Measurements from ENCODE around the gene CCND1. TPM values are rescaled to one million over a fixed set of nuclear protein-coding genes. Genes with fewer than 3 reads are reported as not detected.

CCND1 gene
- total RNA-seq, 6 experiments from 2014 or later, result 67.0 to 283 (median 94.1) TPM

GRCh38 chr11:69637941-69638871 is 2.8 kb upstream of the CCND1 start:
- ATAC-seq (peak in 2 of 4 donors; percentile 8), DNase-seq (peak in 2 of 3 donors; percentile 67 to 70)
- Histone ChIP-seq H3K9me3 (no peaks in the 10 kb centered on the region), H3K36me3 (no peaks in the 10 kb centered on the region), H3K4me3 (peak overlapping the region; percentile 42 to 49 (median 48)), H3K27me3 (no peaks in the 10 kb centered on the region), H3K4me1 (peaks cover 0 to 51% (median 13%) of the 10 kb centered on the region in 4 donors), H3K27ac (peak overlapping the region in 1 of 3 donors; percentile 22)
- intact Hi-C loops (cut with DNase I), result loop anchor here in 1 of 2 donors (5.0 kb wide), 1 partner anchor 341 kb away; no protein-coding TSS in a partner anchor
- 2% methylated on average over 41 of the region's 78 CpGs for WGBS (ENCODE audit: insufficient coverage, low coverage, low lambda C conversion rate, missing lambda C conversion rate)
- TF ChIP-seq POLR2A (IDR thresholded peaks at IDR 0.05) (peak; percentile 33), CTCF (IDR thresholded peaks at IDR 0.05) (no peak)

DNA sequence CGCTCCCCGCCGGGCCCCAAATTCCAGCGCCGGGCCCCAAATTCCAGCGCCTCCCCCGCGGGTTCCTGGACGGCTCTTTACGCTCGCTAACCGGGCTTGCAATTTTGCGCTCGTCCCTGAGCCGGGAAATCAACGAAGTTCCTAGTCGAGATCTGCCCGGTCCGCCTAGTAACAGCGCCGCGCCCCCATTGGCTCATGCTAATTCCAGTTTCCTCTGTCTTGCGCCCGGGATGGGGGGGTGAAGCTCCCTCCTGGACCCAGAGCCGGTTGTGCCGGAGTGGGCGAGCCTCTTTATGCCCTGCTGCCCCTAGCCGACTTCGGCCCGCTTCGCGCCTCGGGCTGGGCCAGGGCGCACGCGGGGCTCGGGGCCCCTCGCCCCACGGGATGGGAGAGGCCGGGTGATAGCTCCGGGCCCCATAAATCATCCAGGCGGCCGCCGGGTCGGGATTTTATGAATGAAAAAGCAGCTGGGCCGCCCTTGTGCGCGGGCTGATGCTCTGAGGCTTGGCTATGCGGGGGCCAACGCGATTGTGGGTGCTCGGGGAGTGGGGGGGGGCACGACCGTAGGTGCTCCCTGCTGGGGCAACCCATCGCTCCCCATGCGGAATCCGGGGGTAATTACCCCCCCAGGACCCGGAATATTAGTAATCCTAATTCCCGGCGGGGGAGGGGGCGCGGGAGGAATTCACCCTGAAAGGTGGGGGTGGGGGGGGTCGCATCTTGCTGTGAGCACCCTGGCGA is 1.8 kb upstream of the CCND1 start:
- Histone ChIP-seq H3K27me3 (no peaks in the 10 kb centered on the region), H3K4me1 (peaks cover 0 to 59% (median 17%) of the 10 kb centered on the region in 4 donors), H3K4me3 (peak overlapping the region; percentile 42 to 49 (median 48)), H3K36me3 (no peaks in the 10 kb centered on the region), H3K9me3 (no peaks in the 10 kb centered on the region), H3K27ac (peak overlapping the region in 2 of 3 donors; percentile 22 to 34)
- WGBS (ENCODE audit: insufficient coverage, low coverage, low lambda C conversion rate, missing lambda C conversion rate), result under 1% methylated on average over 17 of the region's 64 CpGs
- intact Hi-C loops (cut with DNase I), result loop anchor here in 1 of 2 donors (5.0 kb wide), 1 partner anchor 342 kb away; no protein-coding TSS in a partner anchor
- DNase-seq (peak; percentile 93 to 96 (median 95)), ATAC-seq (peak; percentile 61 to 71 (median 65))
- TF ChIP-seq CTCF (IDR thresholded peaks at IDR 0.05) (no peak), POLR2A (IDR thresholded peaks at IDR 0.05) (peak; percentile 82)

- no peaks in the 10 kb centered on the region for H3K9me3 ChIP-seq
- H3K27me3 ChIP-seq, result no peaks in the 10 kb centered on the region
- TF ChIP-seq CTCF (IDR thresholded peaks at IDR 0.05) (no peak), POLR2A (IDR thresholded peaks at IDR 0.05) (no peak)
- H3K4me3 ChIP-seq, result peak overlapping the region; percentile 73 to 94 (median 75)
- peaks cover 0 to 64% (median 20%) of the 10 kb centered on the region in 4 donors for H3K4me1 ChIP-seq
- intact Hi-C loops (cut with DNase I), result loop anchor here in 1 of 2 donors (5.0 kb wide), 1 partner anchor 343 kb away; no protein-coding TSS in a partner anchor
- ATAC-seq (no peak), DNase-seq (no peak)
- H3K27ac ChIP-seq, result peak overlapping the region in 2 of 3 donors; percentile 22 to 34
- H3K36me3 ChIP-seq, result peaks cover 0 to 5% (median 1%) of the 10 kb centered on the region in 4 donors
- 3% methylated on average over 9 of the region's 9 CpGs for WGBS (ENCODE audit: insufficient coverage, low coverage, low lambda C conversion rate, missing lambda C conversion rate)
Measured at GRCh38 chr11:69639831-69640230, 1.1 kb upstream of the CCND1 start.

- ATAC-seq (no peak), DNase-seq (peak in 2 of 3 donors; percentile 55 to 66)
- peak overlapping the region; percentile 65 to 84 (median 81) for H3K27ac ChIP-seq
- H3K4me1 ChIP-seq, result peaks cover 0 to 58% (median 20%) of the 10 kb centered on the region in 4 donors
- peak overlapping the region; percentile 73 to 94 (median 75) for H3K4me3 ChIP-seq
- 0% methylated on average over 15 of the region's 43 CpGs for WGBS (ENCODE audit: insufficient coverage, low coverage, low lambda C conversion rate, missing lambda C conversion rate)
- TF ChIP-seq POLR2A (IDR thresholded peaks at IDR 0.05) (no peak), CTCF (IDR thresholded peaks at IDR 0.05) (no peak)
- H3K9me3 ChIP-seq, result no peaks in the 10 kb centered on the region
- peaks cover 0 to 9% (median 3%) of the 10 kb centered on the region in 4 donors for H3K36me3 ChIP-seq
- H3K27me3 ChIP-seq, result no peaks in the 10 kb centered on the region
- intact Hi-C loops (cut with DNase I), result no loop called here
Measured at GRCh38 chr11:69640260-69640994, 529 bp upstream of the CCND1 start.

All from right lobe of liver (tissue), 6 donors.